Endothelial cell (in vitro differentiated cells): ENCODE measurements around the gene ATOSA. TPM values are rescaled to one million over a fixed set of nuclear protein-coding genes. Genes with fewer than 3 reads are reported as not detected.

ENCODE experiments used
- DNase-seq: peaks from one replicate; pipeline ENCODE4 v3.0.0; 2021; ENCODE audit warnings: low spot score
- H3K27ac Mint-ChIP-seq: one replicate; pipeline ENCODE4 v1.8.0; 2021; ENCODE audit warnings: mixed read lengths, inconsistent platforms; ENCODE audit not compliant: unreplicated experiment
- H3K27me3 Mint-ChIP-seq: one replicate; pipeline ENCODE4 v1.8.0; 2021; ENCODE audit warnings: mild to moderate bottlenecking, moderate library complexity, mixed read lengths, inconsistent platforms; ENCODE audit not compliant: unreplicated experiment
- H3K36me3 Mint-ChIP-seq: one replicate; pipeline ENCODE4 v1.8.0; 2021; ENCODE audit warnings: mild to moderate bottlenecking, low read depth, mixed read lengths, inconsistent platforms; ENCODE audit not compliant: unreplicated experiment
- H3K4me1 Mint-ChIP-seq: one replicate; pipeline ENCODE4 v1.8.0; 2021; ENCODE audit warnings: mild to moderate bottlenecking, mixed read lengths, inconsistent platforms; ENCODE audit not compliant: unreplicated experiment
- H3K4me3 Mint-ChIP-seq: one replicate; pipeline ENCODE4 v1.8.0; 2021; ENCODE audit warnings: mild to moderate bottlenecking, mixed read lengths, inconsistent platforms; ENCODE audit not compliant: unreplicated experiment
- H3K9me3 Mint-ChIP-seq: one replicate; pipeline ENCODE4 v1.8.0; 2021; ENCODE audit warnings: mixed read lengths, inconsistent platforms; ENCODE audit not compliant: unreplicated experiment
- total RNA-seq: library from RNA; stranded (reverse); fragmentation: NEBNext Ultra II Directional; extraction: Animal tissue kit (Norgen Biotek cat#: 25700); gene quantifications from one replicate; pipeline ENCODE4 v1.2.1, GENCODE V29; 2021; ENCODE audit not compliant: unreplicated experiment
- TF ChIP-seq, protein P1 (sequence below): fragments of 200-600 bp; sonication (generic); IDR thresholded peaks from one replicate; pipeline ENCODE4 v1.5.0; 2021; ENCODE audit warnings: antibody characterized with exemption; ENCODE audit not compliant: unreplicated experiment

Gene ATOSA
- total RNA-seq, 1 donor from 2014 or later, result 24.6 TPM

DNA sequence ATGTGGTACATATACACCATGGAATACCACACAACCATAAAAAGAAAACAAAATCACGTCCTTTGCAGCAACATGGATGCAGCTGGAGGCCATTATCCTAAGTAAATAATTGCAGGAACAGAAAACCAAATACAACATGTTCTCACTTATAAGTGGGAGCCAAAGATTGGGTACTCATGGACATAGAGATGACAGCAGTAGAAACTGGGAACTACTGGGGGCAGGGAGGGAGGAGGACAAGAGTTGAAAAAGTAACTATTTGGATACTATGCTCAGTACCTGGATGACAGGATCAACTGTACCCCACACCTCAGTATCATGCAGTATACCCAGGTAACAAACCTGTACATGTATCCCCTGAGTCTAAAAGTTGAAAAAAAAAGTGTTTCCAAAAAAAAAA is 23.2 kb upstream of the ATOSA start:
- no peaks in the 10 kb centered on the region for H3K27me3 Mint-ChIP-seq
- H3K27ac Mint-ChIP-seq, result no peak overlapping the region
- TF ChIP-seq, protein P1, sequence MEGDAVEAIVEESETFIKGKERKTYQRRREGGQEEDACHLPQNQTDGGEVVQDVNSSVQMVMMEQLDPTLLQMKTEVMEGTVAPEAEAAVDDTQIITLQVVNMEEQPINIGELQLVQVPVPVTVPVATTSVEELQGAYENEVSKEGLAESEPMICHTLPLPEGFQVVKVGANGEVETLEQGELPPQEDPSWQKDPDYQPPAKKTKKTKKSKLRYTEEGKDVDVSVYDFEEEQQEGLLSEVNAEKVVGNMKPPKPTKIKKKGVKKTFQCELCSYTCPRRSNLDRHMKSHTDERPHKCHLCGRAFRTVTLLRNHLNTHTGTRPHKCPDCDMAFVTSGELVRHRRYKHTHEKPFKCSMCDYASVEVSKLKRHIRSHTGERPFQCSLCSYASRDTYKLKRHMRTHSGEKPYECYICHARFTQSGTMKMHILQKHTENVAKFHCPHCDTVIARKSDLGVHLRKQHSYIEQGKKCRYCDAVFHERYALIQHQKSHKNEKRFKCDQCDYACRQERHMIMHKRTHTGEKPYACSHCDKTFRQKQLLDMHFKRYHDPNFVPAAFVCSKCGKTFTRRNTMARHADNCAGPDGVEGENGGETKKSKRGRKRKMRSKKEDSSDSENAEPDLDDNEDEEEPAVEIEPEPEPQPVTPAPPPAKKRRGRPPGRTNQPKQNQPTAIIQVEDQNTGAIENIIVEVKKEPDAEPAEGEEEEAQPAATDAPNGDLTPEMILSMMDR, result no peak
- no peak for DNase-seq
- H3K4me3 Mint-ChIP-seq, result no peak overlapping the region
- no peaks in the 10 kb centered on the region for H3K9me3 Mint-ChIP-seq
- H3K4me1 Mint-ChIP-seq, result no peaks in the 10 kb centered on the region
- no peaks in the 10 kb centered on the region for H3K36me3 Mint-ChIP-seq

DNA sequence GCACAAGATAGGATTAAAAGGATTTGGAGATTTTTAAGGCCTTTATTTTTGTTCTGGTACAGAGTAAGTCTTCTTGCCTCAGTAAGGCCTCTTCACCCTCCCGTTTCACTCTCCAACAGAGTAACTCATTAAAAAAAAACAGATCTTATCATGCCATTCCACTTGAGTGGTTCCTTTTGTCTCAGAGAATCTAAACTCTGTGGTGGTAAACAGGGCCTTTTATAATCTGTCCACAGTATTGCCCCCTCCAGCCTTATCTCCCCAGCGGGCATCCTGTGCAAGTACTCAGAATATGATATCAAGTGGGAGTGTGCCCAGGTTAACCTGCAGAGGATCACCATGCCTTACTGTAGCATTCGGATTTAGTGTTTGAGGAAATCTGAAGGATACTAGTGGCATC is 20.3 kb upstream of the ATOSA start:
- H3K4me1 Mint-ChIP-seq, result no peaks in the 10 kb centered on the region
- no peaks in the 10 kb centered on the region for H3K9me3 Mint-ChIP-seq
- H3K36me3 Mint-ChIP-seq, result no peaks in the 10 kb centered on the region
- no peak for DNase-seq
- no peak overlapping the region for H3K4me3 Mint-ChIP-seq
- H3K27ac Mint-ChIP-seq, result no peak overlapping the region
- TF ChIP-seq, protein P1, result no peak
- no peaks in the 10 kb centered on the region for H3K27me3 Mint-ChIP-seq

DNA sequence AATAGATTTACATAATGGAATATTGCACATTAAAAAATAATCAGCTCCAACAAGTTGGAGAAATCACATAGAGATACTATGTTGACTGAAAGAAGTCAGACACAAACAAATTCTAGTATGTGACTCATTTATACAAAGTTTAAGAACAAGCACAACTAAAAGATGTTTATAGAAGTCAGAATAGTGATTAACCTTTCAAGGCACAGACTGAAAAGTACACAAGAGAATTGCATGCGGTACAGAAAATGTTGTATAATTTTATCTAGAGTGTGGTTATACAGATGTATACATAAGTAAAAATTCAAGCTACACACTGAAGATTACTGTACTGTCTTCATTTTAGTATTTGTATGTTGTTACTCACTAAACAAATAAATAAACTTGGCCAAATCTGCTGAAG is 19.3 kb upstream of the ATOSA start:
- Mint-ChIP-seq H3K36me3 (no peaks in the 10 kb centered on the region), H3K9me3 (no peaks in the 10 kb centered on the region), H3K4me1 (no peaks in the 10 kb centered on the region), H3K4me3 (no peak overlapping the region), H3K27ac (no peak overlapping the region), H3K27me3 (no peaks in the 10 kb centered on the region)
- no peak for DNase-seq
- TF ChIP-seq, protein P1, result no peak

DNA sequence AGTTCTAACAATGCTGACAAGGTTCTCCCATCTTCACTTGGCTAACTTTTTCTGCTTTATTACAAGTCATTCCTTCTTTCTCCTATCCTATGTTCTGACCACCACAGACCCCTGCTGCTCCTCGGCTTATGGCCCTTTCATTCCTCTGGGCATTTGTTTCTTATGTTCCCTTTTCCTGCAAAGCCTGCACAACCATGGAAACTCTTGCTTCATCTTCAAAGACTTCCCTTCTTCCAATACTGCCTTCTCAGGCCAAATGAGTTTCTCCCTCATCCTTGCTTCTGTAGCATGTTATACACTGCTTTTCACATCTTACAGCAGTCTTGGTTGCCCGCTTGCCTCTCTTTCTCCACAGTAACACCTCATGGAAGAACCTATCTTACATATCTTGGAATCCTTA is 17.9 kb upstream of the ATOSA start:
- H3K27me3 Mint-ChIP-seq, result no peaks in the 10 kb centered on the region
- no peaks in the 10 kb centered on the region for H3K4me1 Mint-ChIP-seq
- no peak for DNase-seq
- H3K27ac Mint-ChIP-seq, result no peak overlapping the region
- no peaks in the 10 kb centered on the region for H3K36me3 Mint-ChIP-seq
- H3K9me3 Mint-ChIP-seq, result no peaks in the 10 kb centered on the region
- no peak overlapping the region for H3K4me3 Mint-ChIP-seq
- TF ChIP-seq, protein P1, result no peak

DNA sequence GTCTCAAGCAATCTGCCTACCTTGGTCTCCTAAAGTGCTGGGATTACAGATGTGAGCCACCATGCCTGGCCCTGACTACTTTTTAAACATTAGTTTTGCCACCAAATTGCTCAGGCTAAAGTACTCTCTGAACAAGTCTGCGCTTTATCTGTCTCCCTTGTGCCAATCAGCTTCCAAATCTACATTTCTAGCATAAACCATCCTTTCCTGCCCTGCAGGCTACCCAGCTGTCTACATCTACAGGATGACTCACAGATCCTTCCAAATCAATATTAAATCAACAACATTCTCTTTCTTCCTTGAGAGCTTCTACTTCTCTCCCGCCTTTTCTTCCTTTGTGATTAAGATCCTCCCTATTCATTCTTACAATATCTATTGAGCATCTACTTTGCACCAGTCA is 16.0 kb upstream of the ATOSA start:
- Mint-ChIP-seq H3K27ac (no peak overlapping the region), H3K36me3 (no peaks in the 10 kb centered on the region), H3K27me3 (no peaks in the 10 kb centered on the region), H3K4me1 (no peaks in the 10 kb centered on the region), H3K4me3 (no peak overlapping the region), H3K9me3 (no peaks in the 10 kb centered on the region)
- no peak for DNase-seq
- TF ChIP-seq, protein P1, result no peak
